Spleen (tissue), 7 donors: ENCODE results near the gene LRRD1.

ENCODE experiments used
- POLR2A ChIP-seq, 3 donors: fragments of 450-650 bp; IDR thresholded peaks; one replicate each; pipeline ENCODE4 v1.5.1; 2017; ENCODE audit warnings: antibody characterized with exemption in 3 of 3, mild to moderate bottlenecking in 1 of 3
- POLR2AphosphoS5 ChIP-seq, 3 donors: sonication (generic); formaldehyde crosslinking; IDR thresholded peaks; one replicate each; pipeline ENCODE4 v1.5.1; 2017; ENCODE audit warnings: antibody characterized with exemption in 3 of 3
- TF ChIP-seq, protein P1 (sequence below), 11 experiments: fragments of 200-600 bp in 7 of 11; fragments of 450-650 bp in 4 of 11; sonication (generic) in 4 of 11; IDR thresholded peaks in 8 of 11; conservative IDR thresholded peaks in 3 of 11; 1 replicate in 7 of 11; 2 replicates in 4 of 11; pipeline versions ENCODE4 v1.4.0 to v1.8.0; 2016 to 2021; ENCODE audit warnings: antibody characterized with exemption in 11 of 11, inconsistent platforms in 4 of 11, mild to moderate bottlenecking in 1 of 11
- donor health status: DM: no; HTN: no; CAD: no; lungs with moderate emphysema.
- donor health status: DM: no; HTN: no; CAD: no.
- donor health status: DM: no; HTN: no; CAD: no.

DNA sequence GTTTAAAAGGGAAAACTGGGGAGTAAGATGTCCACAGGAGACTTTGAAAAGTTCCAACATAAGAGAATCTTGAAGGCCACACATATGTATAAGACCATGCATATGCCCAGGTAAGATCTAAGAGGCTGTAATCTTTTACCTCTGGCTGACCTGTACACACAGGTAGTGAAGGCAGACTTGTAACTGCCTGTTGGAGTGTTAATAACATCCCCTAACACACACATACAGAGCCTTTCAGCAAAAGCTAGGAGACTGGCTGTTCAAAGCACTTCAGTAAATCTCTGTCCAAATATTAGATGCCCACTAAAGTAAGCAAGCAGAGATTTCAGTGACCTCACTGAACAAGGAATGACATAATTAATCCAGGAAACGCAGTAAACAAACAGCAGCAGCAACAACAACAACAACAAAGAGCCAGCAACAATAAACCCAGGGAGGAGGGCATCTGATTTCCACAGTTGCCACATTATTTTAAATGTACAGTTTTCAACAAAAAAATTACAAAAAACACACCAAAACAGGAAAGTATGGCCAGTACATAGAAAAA is 59.7 kb downstream of the LRRD1 start:
- TF ChIP-seq POLR2A (IDR thresholded peaks at IDR 0.05) = no peak
- TF ChIP-seq, protein P1, sequence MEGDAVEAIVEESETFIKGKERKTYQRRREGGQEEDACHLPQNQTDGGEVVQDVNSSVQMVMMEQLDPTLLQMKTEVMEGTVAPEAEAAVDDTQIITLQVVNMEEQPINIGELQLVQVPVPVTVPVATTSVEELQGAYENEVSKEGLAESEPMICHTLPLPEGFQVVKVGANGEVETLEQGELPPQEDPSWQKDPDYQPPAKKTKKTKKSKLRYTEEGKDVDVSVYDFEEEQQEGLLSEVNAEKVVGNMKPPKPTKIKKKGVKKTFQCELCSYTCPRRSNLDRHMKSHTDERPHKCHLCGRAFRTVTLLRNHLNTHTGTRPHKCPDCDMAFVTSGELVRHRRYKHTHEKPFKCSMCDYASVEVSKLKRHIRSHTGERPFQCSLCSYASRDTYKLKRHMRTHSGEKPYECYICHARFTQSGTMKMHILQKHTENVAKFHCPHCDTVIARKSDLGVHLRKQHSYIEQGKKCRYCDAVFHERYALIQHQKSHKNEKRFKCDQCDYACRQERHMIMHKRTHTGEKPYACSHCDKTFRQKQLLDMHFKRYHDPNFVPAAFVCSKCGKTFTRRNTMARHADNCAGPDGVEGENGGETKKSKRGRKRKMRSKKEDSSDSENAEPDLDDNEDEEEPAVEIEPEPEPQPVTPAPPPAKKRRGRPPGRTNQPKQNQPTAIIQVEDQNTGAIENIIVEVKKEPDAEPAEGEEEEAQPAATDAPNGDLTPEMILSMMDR (IDR thresholded peaks at IDR 0.05 in 8 of 11, conservative IDR thresholded peaks at IDR 0.05 in 3 of 11) = no peak
- no peak for TF ChIP-seq POLR2AphosphoS5 (IDR thresholded peaks at IDR 0.05)
